Vagina (tissue), 2 donors: ENCODE results near the gene MARCHF11.

Experiments used
- POLR2A ChIP-seq, 2 donors: fragments of 450-650 bp; IDR thresholded peaks; one replicate each; pipeline ENCODE4 v1.6.1; 2017; ENCODE audit warnings: antibody characterized with exemption in 2 of 2, mild to moderate bottlenecking in 2 of 2, moderate library complexity in 2 of 2
- POLR2AphosphoS5 ChIP-seq, 2 donors: sonication (generic); formaldehyde crosslinking; IDR thresholded peaks; one replicate each; pipeline ENCODE4 v1.9.0; 2017; ENCODE audit warnings: antibody characterized with exemption in 2 of 2, mild to moderate bottlenecking in 2 of 2, low read depth in 1 of 2; ENCODE audit not compliant: insufficient read depth in 1 of 2
- TF ChIP-seq, protein P1 (sequence below), 3 experiments: fragments of 450-650 bp in 2 of 3; fragments of 200-600 bp in 1 of 3; sonication (generic) in 1 of 3; IDR thresholded peaks; one replicate each; pipeline ENCODE4 v1.5.1; 2017 to 2019; ENCODE audit warnings: antibody characterized with exemption in 3 of 3, mild to moderate bottlenecking in 2 of 3, moderate library complexity in 2 of 3

DNA sequence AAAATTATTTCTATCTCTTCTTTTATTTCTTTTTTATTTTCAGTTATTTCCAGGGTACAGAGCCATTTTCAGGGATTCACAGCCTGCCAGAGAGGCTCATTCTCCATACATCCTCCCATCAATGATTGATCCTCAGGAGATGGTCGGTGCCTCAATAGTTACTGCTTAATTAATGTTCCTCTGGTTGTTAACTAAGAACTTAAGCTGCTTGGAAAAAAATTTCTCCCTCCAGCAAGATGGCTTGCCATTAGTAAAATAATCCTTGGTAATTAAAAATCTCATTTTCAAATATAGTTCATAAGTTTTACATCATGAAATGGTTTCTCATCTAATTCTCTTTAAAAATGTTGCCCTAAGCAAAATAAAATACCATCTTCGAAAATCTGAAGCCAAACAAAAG is 20.0 kb downstream of the MARCHF11 start:
- TF ChIP-seq, protein P1, sequence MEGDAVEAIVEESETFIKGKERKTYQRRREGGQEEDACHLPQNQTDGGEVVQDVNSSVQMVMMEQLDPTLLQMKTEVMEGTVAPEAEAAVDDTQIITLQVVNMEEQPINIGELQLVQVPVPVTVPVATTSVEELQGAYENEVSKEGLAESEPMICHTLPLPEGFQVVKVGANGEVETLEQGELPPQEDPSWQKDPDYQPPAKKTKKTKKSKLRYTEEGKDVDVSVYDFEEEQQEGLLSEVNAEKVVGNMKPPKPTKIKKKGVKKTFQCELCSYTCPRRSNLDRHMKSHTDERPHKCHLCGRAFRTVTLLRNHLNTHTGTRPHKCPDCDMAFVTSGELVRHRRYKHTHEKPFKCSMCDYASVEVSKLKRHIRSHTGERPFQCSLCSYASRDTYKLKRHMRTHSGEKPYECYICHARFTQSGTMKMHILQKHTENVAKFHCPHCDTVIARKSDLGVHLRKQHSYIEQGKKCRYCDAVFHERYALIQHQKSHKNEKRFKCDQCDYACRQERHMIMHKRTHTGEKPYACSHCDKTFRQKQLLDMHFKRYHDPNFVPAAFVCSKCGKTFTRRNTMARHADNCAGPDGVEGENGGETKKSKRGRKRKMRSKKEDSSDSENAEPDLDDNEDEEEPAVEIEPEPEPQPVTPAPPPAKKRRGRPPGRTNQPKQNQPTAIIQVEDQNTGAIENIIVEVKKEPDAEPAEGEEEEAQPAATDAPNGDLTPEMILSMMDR (IDR thresholded peaks at IDR 0.05), result no peak
- no peak for TF ChIP-seq POLR2A (IDR thresholded peaks at IDR 0.05)
- TF ChIP-seq POLR2AphosphoS5 (IDR thresholded peaks at IDR 0.05; ENCODE audit: insufficient read depth in 1 of 2, low read depth in 1 of 2), result no peak
